Loucy (cell line): ENCODE measurements around the gene IL1A.
"Not testable (repeated sequence)": the region's sequence is repeated elsewhere in the genome, so short reads cannot be mapped to it uniquely, and the experiment has no call there.

Experiments used
- H2AFZ ChIP-seq: fragments of 200-600 bp; sonication (generic); 2 replicates; pipeline ENCODE4 v1.6.0; 2016; ENCODE audit warnings: antibody characterized with exemption, mild to moderate bottlenecking, low read length, moderate library complexity
- H3F3A ChIP-seq: fragments of 200-600 bp; 2 replicates; pipeline ENCODE4 v1.6.0; 2016; ENCODE audit warnings: antibody characterized with exemption, low read depth, mild to moderate bottlenecking
- H3K27me3 ChIP-seq: fragments of 200-600 bp; sonication (generic); 2 replicates; pipeline ENCODE4 v1.6.1; 2014; ENCODE audit warnings: low read length, mild to moderate bottlenecking; ENCODE audit not compliant: insufficient read depth, poor library complexity, severe bottlenecking
- H3K36me3 ChIP-seq: fragments of 200-600 bp; sonication (generic); 2 replicates; pipeline ENCODE4 v1.6.1; 2016; ENCODE audit warnings: low read length; ENCODE audit not compliant: insufficient read depth
- H3K4me1 ChIP-seq: fragments of 200-600 bp; sonication (generic); 2 replicates; pipeline ENCODE4 v1.5.1; 2014; ENCODE audit warnings: low read length, mild to moderate bottlenecking; ENCODE audit not compliant: insufficient read depth, poor library complexity, severe bottlenecking
- H3K4me2 ChIP-seq: fragments of 200-600 bp; sonication (generic); 2 replicates; pipeline ENCODE4 v1.6.0; 2014; ENCODE audit warnings: antibody characterized with exemption, low read length, low read depth, mild to moderate bottlenecking; ENCODE audit not compliant: poor library complexity, severe bottlenecking
- H3K4me3 ChIP-seq: fragments of 200-600 bp; sonication (generic); 2 replicates; pipeline ENCODE4 v1.5.1; 2014; ENCODE audit warnings: low read length, mild to moderate bottlenecking, mixed read lengths; ENCODE audit not compliant: poor library complexity, severe bottlenecking
- H3K79me2 ChIP-seq: fragments of 200-600 bp; sonication (generic); 2 replicates; pipeline ENCODE4 v1.6.1; 2014; ENCODE audit warnings: low read length; ENCODE audit not compliant: insufficient read depth
- H3K9ac ChIP-seq: fragments of 200-600 bp; sonication (generic); 2 replicates; pipeline ENCODE4 v1.6.0; 2014; ENCODE audit warnings: mild to moderate bottlenecking, low read depth, low read length, moderate library complexity; ENCODE audit not compliant: poor library complexity, severe bottlenecking
- H3K9me2 ChIP-seq: fragments of 200-600 bp; sonication (generic); replicated peaks from 2 replicates; pipeline ENCODE4 v1.6.1; 2016; ENCODE audit warnings: low read depth, low read length, mixed read lengths
- H3K9me3 ChIP-seq: fragments of 200-600 bp; sonication (generic); 2 replicates; pipeline ENCODE4 v1.6.1; 2014; ENCODE audit warnings: mild to moderate bottlenecking, antibody characterized with exemption, low read length, low read depth; ENCODE audit not compliant: insufficient read depth
- H4K20me1 ChIP-seq: fragments of 200-600 bp; sonication (generic); 2 replicates; pipeline ENCODE4 v1.6.0; 2014; ENCODE audit warnings: antibody characterized with exemption, low read length, mild to moderate bottlenecking; ENCODE audit not compliant: insufficient read depth, poor library complexity, severe bottlenecking
- CTCF ChIP-seq: fragments of 200-600 bp; sonication (generic); conservative IDR thresholded peaks from 2 replicates; pipeline ENCODE4 v1.5.1; 2014; ENCODE audit warnings: mild to moderate bottlenecking, antibody characterized with exemption, low read length
- EZH2phosphoT487 ChIP-seq: fragments of 200-600 bp; IDR thresholded peaks from 2 replicates; pipeline ENCODE4 v1.6.1; 2018; ENCODE audit warnings: antibody characterized with exemption, mild to moderate bottlenecking, moderate library complexity, borderline replicate concordance

IL1A gene, protein sequence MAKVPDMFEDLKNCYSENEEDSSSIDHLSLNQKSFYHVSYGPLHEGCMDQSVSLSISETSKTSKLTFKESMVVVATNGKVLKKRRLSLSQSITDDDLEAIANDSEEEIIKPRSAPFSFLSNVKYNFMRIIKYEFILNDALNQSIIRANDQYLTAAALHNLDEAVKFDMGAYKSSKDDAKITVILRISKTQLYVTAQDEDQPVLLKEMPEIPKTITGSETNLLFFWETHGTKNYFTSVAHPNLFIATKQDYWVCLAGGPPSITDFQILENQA

GRCh38 chr2:112784199-112785189 lies at the start of gene IL1A:
Gene IL1A (minus strand): TSS chr2:112784493. CDS start chr2:112783770, 723 bp downstream.
- no peak for TF ChIP-seq EZH2phosphoT487
- TF ChIP-seq CTCF = no peak
- no peaks in the 10 kb centered on the region for H3K4me1 ChIP-seq
- no peaks in the 10 kb centered on the region for H3K9me3 ChIP-seq
- no peaks in the 10 kb centered on the region for H3K27me3 ChIP-seq
- no peak within 1 kb of the TSS for H3K4me2 ChIP-seq
- no peaks in the 10 kb centered on the region for H3K9me2 ChIP-seq
- no peaks in the 10 kb centered on the region for H4K20me1 ChIP-seq
- H3K36me3 ChIP-seq = no peaks in the 10 kb centered on the region
- H2AFZ ChIP-seq = no peak within 1 kb of the TSS
- no peak within 1 kb of the TSS for H3K9ac ChIP-seq
- H3F3A ChIP-seq = no peaks in the 10 kb centered on the region
- no peaks in the 10 kb centered on the region for H3K79me2 ChIP-seq
- H3K4me3 ChIP-seq = no peak within 1 kb of the TSS

DNA sequence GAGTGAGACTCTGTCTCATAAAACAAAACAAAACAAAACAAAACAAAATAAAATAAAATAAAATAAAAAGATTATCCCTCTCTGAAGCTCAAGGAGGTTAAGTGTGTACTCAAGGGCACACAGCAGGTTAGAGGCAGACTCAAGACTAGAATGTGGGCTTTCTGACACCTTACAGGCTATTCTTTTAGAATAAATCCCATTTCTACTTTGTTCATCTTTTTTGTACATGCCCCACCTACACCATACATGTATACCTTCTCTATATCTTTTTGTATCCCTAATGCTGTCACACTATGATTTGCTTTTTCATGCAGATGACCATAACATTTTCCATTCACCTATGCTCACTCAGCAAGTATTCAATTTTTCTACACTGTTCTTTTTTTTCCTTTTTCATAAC lies 49.7 kb upstream of the IL1A start:
- H3K9ac ChIP-seq = no peak overlapping the region
- H3K9me3 ChIP-seq = no peaks in the 10 kb centered on the region
- H3K4me2 ChIP-seq = no peak overlapping the region

DNA sequence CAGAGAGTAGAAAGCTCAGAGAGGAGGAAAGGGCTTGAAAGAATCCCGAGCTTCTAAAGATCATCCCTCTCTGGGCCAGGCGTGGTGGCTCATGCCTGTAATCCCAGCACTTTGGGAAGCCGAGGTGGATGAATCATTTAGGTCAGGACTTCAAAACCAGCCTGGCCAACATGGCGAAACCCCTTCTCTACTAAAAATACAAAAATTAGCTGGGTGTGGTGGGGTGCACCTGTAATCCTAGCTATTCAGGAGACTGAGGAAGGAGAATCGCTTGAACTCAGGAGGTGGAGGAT lies 49.3 kb upstream of the IL1A start:
- not testable (repeated sequence) for H4K20me1 ChIP-seq, H3K79me2 ChIP-seq, H3F3A ChIP-seq, H3K9ac ChIP-seq, H3K4me3 ChIP-seq, H3K4me2 ChIP-seq, H3K27me3 ChIP-seq, H3K9me3 ChIP-seq, H2AFZ ChIP-seq, H3K9me2 ChIP-seq, H3K36me3 ChIP-seq
- H3K4me1 ChIP-seq = peaks cover 15% of the 10 kb centered on the region

More for the DNA sequence above, 49.7 kb upstream of the IL1A start:
- Histone ChIP-seq H3K4me1 (peaks cover 15% of the 10 kb centered on the region), H3F3A (no peaks in the 10 kb centered on the region), H3K36me3 (no peaks in the 10 kb centered on the region), H3K9me2 (no peaks in the 10 kb centered on the region), H3K4me3 (no peak overlapping the region), H2AFZ (no peak overlapping the region), H3K79me2 (no peaks in the 10 kb centered on the region), H4K20me1 (no peaks in the 10 kb centered on the region), H3K27me3 (no peaks in the 10 kb centered on the region)
- TF ChIP-seq EZH2phosphoT487 (no peak), CTCF (no peak)
